SU-DHL-6 (cell line): Measurements from ENCODE around the gene SNX13.

Experiments
- H2AFZ ChIP-seq: fragments of 200-600 bp; sonication (generic); 2 replicates; pipeline ENCODE4 v1.6.1; 2014; ENCODE audit warnings: low read depth, mild to moderate bottlenecking, moderate library complexity, mixed read lengths, antibody characterized with exemption, low read length; ENCODE audit not compliant: severe bottlenecking
- H3F3A ChIP-seq: fragments of 200-600 bp; shearing (Covaris generic); 2 replicates; pipeline ENCODE4 v1.6.0; 2016; ENCODE audit warnings: antibody characterized with exemption, mild to moderate bottlenecking; ENCODE audit not compliant: insufficient read depth
- H3K27ac ChIP-seq: fragments of 200-600 bp; sonication (generic); 2 replicates; pipeline ENCODE4 v1.5.1; 2016; ENCODE audit warnings: low read depth, mild to moderate bottlenecking, low read length, moderate library complexity, mixed read lengths
- H3K27me3 ChIP-seq: fragments of 200-600 bp; sonication (generic), shearing (Covaris generic); 2 replicates; pipeline ENCODE4 v1.6.0; 2014; ENCODE audit warnings: mild to moderate bottlenecking, low read length
- H3K36me3 ChIP-seq: fragments of 200-600 bp; sonication (generic); 2 replicates; pipeline ENCODE4 v1.6.1; 2014; ENCODE audit warnings: mild to moderate bottlenecking, low read length, mixed read lengths
- H3K4me2 ChIP-seq: fragments of 300-600, 200-600 bp; shearing (Covaris generic), sonication (generic); 2 replicates; pipeline ENCODE4 v1.6.0; 2014; ENCODE audit warnings: low read length, low read depth, mild to moderate bottlenecking; ENCODE audit not compliant: poor library complexity, severe bottlenecking
- H3K4me3 ChIP-seq: fragments of 200-600 bp; sonication (generic); 2 replicates; pipeline ENCODE4 v1.5.1; 2014; ENCODE audit warnings: antibody characterized with exemption, low read length, mild to moderate bottlenecking, mixed read lengths; ENCODE audit not compliant: insufficient read depth, poor library complexity, severe bottlenecking
- H3K79me2 ChIP-seq: fragments of 200-600 bp; sonication (generic); 2 replicates; pipeline ENCODE4 v1.6.1; 2014; ENCODE audit warnings: mild to moderate bottlenecking, low read length, moderate library complexity; ENCODE audit not compliant: insufficient read depth
- H3K9ac ChIP-seq: fragments of 200-600 bp; sonication (generic); 2 replicates; pipeline ENCODE4 v1.7.0; 2014; ENCODE audit warnings: mild to moderate bottlenecking, low read length
- H3K9me2 ChIP-seq: fragments of 200-600 bp; sonication (generic); replicated peaks from 2 replicates; pipeline ENCODE4 v1.6.1; 2014; ENCODE audit warnings: low read length; ENCODE audit not compliant: insufficient read depth
- H3K9me3 ChIP-seq: fragments of 200-600 bp; sonication (generic); 2 replicates; pipeline ENCODE4 v1.6.1; 2014; ENCODE audit warnings: low read length, mixed read lengths; ENCODE audit not compliant: insufficient read depth
- H4K20me1 ChIP-seq: fragments of 200-600 bp; sonication (generic); 2 replicates; pipeline ENCODE4 v1.6.1; 2014; ENCODE audit warnings: low read depth, mild to moderate bottlenecking, antibody characterized with exemption, low read length, moderate library complexity, mixed read lengths
- CTCF ChIP-seq: fragments of 200-600 bp; sonication (generic); IDR thresholded peaks from one replicate; pipeline ENCODE4 v1.5.1; 2017; ENCODE audit warnings: antibody characterized with exemption, mild to moderate bottlenecking, low read length, moderate library complexity; ENCODE audit not compliant: insufficient read depth, poor library complexity, severe bottlenecking
- EZH2phosphoT487 ChIP-seq: fragments of 200-600 bp; sonication (generic), shearing (Covaris generic); conservative IDR thresholded peaks from 2 replicates; pipeline ENCODE4 v1.6.1; 2018; ENCODE audit warnings: mild to moderate bottlenecking, antibody characterized with exemption, low read length, moderate library complexity, mixed read lengths

The SNX13 gene

DNA sequence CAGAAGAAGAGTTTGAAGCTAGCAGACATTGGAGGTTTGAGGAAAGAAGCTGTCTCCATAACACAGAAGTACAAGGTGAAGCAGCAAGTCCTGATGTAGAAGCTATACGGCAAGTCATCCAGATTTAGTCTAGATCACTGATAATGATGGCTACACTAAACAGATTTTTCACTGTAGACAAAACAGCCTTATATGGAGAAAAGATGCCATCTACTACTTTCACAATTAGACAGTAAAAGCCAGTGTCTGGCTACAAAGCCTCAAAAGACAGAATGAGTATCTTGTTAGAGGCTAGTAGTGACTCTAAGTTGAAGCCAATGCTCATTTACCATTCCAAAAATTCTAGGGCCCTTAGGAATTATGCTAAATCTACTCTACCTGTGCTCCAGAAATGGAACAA lies 85.1 kb downstream of the SNX13 start:
- no peaks in the 10 kb centered on the region for H3K27me3 ChIP-seq
- H2AFZ ChIP-seq, result no peak overlapping the region
- no peak for TF ChIP-seq EZH2phosphoT487
- no peak for TF ChIP-seq CTCF
- no peaks in the 10 kb centered on the region; the same call in 1 of the 2 replicates for H3F3A ChIP-seq
- H3K9ac ChIP-seq, result no peak overlapping the region
- H3K27ac ChIP-seq, result no peak overlapping the region
- H3K4me2 ChIP-seq, result no peak overlapping the region
- H3K79me2 ChIP-seq, result no peaks in the 10 kb centered on the region
- no peaks in the 10 kb centered on the region for H4K20me1 ChIP-seq
- peaks cover 3% of the 10 kb centered on the region; the same call in 1 of the 2 replicates for H3K36me3 ChIP-seq
- H3K4me3 ChIP-seq, result no peak overlapping the region
- H3K9me2 ChIP-seq, result no peaks in the 10 kb centered on the region
- H3K9me3 ChIP-seq, result peaks cover 3% of the 10 kb centered on the region; the same call in 1 of the 2 replicates

GRCh38 chr7:17854261-17855047 lies 85.8 kb downstream of the SNX13 start:
- H3K9ac ChIP-seq, result no peak overlapping the region

DNA sequence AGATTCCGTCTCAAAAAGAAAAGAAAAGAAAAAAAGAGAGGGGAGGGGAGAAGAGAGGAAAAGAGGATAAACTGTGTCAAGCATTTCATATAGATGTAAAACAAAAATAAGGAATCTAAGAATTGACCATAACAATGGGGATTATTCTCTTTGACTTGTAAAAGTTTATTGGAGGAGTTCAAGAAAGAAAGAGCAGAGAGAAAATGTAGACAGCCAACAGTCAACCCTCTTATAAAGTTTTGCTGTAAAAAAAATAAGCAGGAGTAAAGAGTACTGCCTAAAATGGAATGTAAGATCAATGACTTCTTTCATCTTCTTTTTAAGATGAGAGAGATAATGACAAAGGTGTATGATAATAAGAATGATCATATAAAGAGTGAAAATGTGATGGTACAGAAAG lies 87.9 kb downstream of the SNX13 start:
- Histone ChIP-seq H3F3A (no peaks in the 10 kb centered on the region), H2AFZ (no peak overlapping the region), H3K4me2 (no peak overlapping the region), H3K9me3 (peaks cover 3% of the 10 kb centered on the region; the same call in 1 of the 2 replicates), H3K36me3 (peaks cover 3% of the 10 kb centered on the region; the same call in 1 of the 2 replicates), H3K27me3 (no peaks in the 10 kb centered on the region), H3K9me2 (no peaks in the 10 kb centered on the region), H4K20me1 (no peaks in the 10 kb centered on the region), H3K79me2 (no peaks in the 10 kb centered on the region), H3K27ac (no peak overlapping the region), H3K9ac (no peak overlapping the region), H3K4me3 (no peak overlapping the region)
- TF ChIP-seq EZH2phosphoT487, result no peak

More at GRCh38 chr7:17854261-17855047, 85.8 kb downstream of the SNX13 start:
- Histone ChIP-seq H3K27me3 (no peaks in the 10 kb centered on the region), H3K79me2 (no peaks in the 10 kb centered on the region), H3K27ac (no peak overlapping the region), H4K20me1 (no peaks in the 10 kb centered on the region), H2AFZ (no peak overlapping the region), H3K4me3 (no peak overlapping the region), H3K9me3 (peaks cover 3% of the 10 kb centered on the region; the same call in 1 of the 2 replicates), H3K36me3 (peaks cover 3% of the 10 kb centered on the region; the same call in 1 of the 2 replicates), H3F3A (no peaks in the 10 kb centered on the region; the same call in 1 of the 2 replicates), H3K4me2 (no peak overlapping the region), H3K9me2 (no peaks in the 10 kb centered on the region)
- TF ChIP-seq CTCF (no peak), EZH2phosphoT487 (no peak)

DNA sequence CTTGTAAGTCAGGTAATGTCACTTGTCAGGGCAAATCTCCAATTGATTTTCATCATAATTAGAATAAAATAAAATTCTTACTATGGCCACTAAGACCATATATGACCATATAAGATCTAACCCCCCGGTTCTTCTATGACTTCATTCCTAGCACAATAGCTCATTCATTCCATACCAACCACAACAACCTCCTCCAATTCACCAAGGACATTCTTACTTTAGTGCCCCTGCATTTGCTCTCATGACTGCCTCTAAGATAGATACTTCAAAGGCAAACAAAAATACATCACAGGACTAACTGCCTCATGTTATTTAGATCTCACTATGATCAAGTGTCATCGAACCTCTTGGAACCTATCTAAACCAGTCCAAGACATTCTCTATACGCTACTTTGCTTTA lies 90.8 kb downstream of the SNX13 start:
- no peak overlapping the region for H3K27ac ChIP-seq
- no peaks in the 10 kb centered on the region for H3K27me3 ChIP-seq
- H3F3A ChIP-seq, result no peaks in the 10 kb centered on the region
- H3K4me3 ChIP-seq, result no peak overlapping the region
- no peak for TF ChIP-seq CTCF
- no peak for TF ChIP-seq EZH2phosphoT487
- H4K20me1 ChIP-seq, result no peaks in the 10 kb centered on the region
- H3K36me3 ChIP-seq, result no peaks in the 10 kb centered on the region
- H3K9me2 ChIP-seq, result no peaks in the 10 kb centered on the region
- no peak overlapping the region for H3K9ac ChIP-seq
- no peaks in the 10 kb centered on the region for H3K9me3 ChIP-seq
- no peak overlapping the region for H3K4me2 ChIP-seq
- no peaks in the 10 kb centered on the region for H3K79me2 ChIP-seq
- H2AFZ ChIP-seq, result no peak overlapping the region
